ENCODE data around the gene REPS1.

DNA sequence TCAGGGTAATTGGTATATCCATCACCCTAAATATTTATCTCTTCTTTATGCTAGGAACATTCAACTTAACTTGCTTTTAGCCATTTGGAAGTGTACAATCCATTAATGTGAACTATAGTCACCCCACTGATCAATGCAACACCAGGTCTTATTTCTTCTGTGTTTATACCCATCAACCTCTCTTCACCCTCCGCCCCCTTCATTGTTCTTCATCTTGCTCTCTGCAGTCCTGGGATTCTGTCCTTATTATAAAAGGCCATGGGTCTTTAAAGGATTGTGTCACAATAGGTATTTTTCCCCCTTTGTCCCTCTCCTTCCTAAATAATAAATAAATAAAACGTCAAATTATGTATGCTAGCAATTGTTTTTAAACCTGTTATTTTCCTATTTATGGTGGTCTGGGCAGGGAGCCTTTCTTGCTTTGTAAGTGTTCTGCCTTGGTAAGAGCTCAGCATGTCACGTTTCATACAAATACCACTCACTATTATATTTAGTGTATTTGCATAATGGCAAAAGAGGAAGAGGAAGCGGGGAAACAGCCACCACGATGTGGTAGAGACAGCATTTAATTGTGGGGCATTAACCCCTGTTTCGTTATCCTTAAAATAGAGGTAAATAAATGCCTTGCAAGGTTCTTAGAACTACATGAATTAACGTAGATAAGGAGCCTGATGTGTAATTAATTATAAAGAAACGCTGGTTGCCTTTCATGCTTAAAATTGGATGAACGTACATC, 42.3 kb upstream of the REPS1 start:
- TF ChIP-seq ZNF384 (IDR thresholded peaks at IDR 0.05): no peak
- TF ChIP-seq SUZ12 (IDR thresholded peaks at IDR 0.05): no peak
- no peak for TF ChIP-seq NFRKB (IDR thresholded peaks at IDR 0.05)
- no peak for TF ChIP-seq BHLHE40 (IDR thresholded peaks at IDR 0.05; ENCODE audit: borderline replicate concordance)
- no peak for TF ChIP-seq FOXA1 (IDR thresholded peaks at IDR 0.05)
- no peak for TF ChIP-seq SP1 (IDR thresholded peaks at IDR 0.05)
- no peak for TF ChIP-seq CTBP1 (IDR thresholded peaks at IDR 0.05; ENCODE audit: borderline replicate concordance)
- TF ChIP-seq FOXM1 (IDR thresholded peaks at IDR 0.05; ENCODE audit: borderline replicate concordance): no peak
- TF ChIP-seq FOXK2 (IDR thresholded peaks at IDR 0.05): no peak
- no peak for TF ChIP-seq ELF4 (IDR thresholded peaks at IDR 0.05)
- TF ChIP-seq, protein P1, sequence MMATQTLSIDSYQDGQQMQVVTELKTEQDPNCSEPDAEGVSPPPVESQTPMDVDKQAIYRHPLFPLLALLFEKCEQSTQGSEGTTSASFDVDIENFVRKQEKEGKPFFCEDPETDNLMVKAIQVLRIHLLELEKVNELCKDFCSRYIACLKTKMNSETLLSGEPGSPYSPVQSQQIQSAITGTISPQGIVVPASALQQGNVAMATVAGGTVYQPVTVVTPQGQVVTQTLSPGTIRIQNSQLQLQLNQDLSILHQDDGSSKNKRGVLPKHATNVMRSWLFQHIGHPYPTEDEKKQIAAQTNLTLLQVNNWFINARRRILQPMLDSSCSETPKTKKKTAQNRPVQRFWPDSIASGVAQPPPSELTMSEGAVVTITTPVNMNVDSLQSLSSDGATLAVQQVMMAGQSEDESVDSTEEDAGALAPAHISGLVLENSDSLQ (IDR thresholded peaks at IDR 0.05): no peak
- no peak for TF ChIP-seq ARNT (IDR thresholded peaks at IDR 0.05)

Data from HEK293T (cell line).